Bone marrow (tissue), 2 donors: ENCODE results near the gene KBTBD4.
A peak's percentile ranks its signal among the peaks of the same experiment; 100 is the strongest.
"Not testable (repeated sequence)": the region's sequence is repeated elsewhere in the genome, so short reads cannot be mapped to it uniquely, and the experiment has no call there.

ENCODE experiments used
- DNase-seq, 2 donors: peaks; one replicate each; lab custom pipeline; 2025; lab: John Stamatoyannopoulos, UW

The KBTBD4 gene

DNA sequence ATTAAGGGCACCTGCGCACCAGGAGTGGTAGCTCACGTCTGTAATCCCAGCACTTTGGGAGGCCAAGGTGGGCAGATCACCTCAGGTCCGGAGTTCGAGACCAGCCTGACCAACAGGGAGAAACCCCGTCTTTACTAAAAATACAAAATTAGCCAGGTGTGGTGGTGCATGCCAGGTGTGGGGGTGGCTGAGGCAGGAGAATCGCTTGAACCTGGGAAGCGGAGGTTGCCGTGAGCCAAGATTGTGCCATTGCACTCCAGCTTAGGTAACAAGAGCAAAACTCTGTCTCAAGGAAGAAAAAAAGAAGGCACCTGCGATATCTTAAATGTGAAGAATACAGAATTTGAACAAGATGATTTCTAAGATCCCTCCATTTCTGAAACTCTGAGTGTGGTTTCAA lies 52.7 kb downstream of the KBTBD4 start:
- not testable (repeated sequence) for DNase-seq

DNA sequence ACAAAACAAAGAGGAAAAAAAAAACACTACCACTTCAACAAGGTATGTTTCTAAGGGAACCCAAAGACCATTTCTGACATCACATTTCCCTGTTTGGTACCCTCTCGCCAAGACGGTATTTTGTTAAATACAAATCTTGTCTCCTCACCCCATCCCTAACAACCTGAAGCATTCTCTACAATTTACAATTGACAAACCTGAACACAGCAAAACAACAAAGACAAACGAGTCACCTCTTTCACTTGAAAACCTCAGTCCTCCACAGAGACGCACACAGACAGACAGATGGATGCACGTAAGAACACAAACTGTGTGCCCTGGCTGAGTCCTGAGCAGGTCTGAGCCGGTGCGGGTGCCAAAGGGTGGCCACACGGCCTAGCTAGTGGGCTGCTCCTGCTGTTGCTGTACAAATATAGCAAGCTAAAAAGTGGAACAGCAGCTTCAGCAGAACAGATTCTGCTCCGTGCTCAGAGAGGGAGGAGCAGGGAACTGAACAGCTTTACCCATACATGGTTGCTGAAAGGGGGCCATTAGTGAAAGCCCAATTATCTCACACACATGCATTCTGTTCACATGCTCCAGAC lies 54.4 kb downstream of the KBTBD4 start:
- no peak for DNase-seq

DNA sequence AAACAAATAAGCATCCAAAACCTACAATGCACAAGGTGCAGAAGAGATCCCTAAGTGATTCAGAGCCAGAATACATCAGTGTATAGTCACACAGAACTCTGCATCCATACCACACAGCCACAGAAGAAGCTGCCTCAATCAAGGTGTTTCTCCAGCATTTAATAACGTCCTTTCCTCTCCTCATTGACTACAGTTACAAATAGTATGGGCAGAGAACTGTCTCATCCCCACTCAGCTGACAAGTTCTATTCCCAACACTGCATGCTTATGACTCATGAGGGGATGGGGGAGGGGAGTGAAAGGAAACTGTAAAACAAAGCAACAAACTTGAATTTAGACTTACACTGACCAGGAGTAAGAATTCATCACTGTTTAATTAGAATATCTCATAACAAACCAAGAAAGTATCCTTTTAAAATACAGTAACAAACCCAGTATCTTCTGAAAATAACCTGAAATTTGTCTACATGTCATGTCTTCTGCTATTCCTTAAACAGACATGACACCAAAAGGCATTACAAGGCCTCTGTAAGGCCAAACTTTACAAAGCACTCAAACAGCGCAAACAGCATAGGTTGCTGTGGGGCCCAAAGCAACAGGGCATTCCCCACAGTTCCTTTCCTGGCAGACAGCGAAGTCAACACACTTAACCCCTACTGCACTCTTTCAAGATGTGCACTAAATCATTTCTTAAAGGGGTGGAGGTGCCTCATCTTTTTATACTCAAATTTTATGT lies 55.1 kb downstream of the KBTBD4 start:
- peak in 1 of 2 donors; percentile 65 for DNase-seq
